ENCODE measurements around the gene PCDHGB5. TPM values are rescaled to one million over a fixed set of nuclear protein-coding genes. Genes with fewer than 3 reads are reported as not detected.
"Not testable (repeated sequence)": the region's sequence is repeated elsewhere in the genome, so short reads cannot be mapped to it uniquely, and the experiment has no call there.

The PCDHGB5 gene
- total and polyA plus RNA-seq, 4 donors = 2.0 to 18.2 (median 8.4) TPM

DNA sequence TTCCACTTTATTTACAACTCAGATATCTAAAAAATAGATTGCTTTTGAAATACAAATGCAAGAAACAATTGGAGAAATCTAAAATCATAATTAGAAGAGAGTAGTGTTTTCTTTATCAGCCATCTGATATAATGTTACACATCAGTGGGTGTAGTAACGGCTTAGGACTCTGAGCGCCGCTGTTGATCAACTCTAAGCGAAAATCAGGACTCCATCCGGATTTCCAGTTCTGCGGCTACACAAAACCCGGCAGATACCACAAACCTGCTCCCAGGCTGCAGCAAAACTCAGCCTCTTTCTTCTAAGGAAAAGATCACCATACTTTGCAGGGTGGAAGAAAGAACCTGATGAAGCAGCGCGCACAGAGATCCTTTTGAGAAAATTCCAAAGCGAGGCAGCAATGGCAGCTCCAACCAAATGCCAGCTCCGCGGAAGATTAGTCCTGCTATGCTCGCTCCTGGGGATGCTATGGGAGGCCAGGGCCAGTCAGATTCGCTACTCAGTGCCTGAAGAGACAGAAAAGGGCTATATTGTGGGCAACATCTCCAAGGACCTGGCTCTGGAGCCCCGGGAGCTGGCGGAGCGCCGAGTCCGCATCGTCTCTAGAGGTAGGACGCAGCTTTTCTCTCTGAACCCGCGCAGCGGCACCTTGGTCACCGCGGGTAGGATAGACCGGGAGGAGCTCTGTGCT, 5.0 kb downstream of the PCDHGB5 start, which contains the start of gene PCDHGA9:
Gene PCDHGA9 (plus strand): TSS at position 226 of the 691 bp plus-strand sequence. CDS start 175 bp downstream, at position 401.
- Histone ChIP-seq H3K27ac (ENCODE audit: low read depth in 1 of 2, low read length in 2 of 2) (no peak within 1 kb of the TSS), H3K4me3 (ENCODE audit: low read length in 2 of 2) (no peak within 1 kb of the TSS), H3K9me3 (ENCODE audit: control insufficient read depth, low read length) (peaks cover 35% of the 10 kb centered on the region), H3K27me3 (ENCODE audit: control insufficient read depth in 1 of 2, insufficient read depth in 2 of 2, low read length in 1 of 2) (no peaks in the 10 kb centered on the region), H3K36me3 (ENCODE audit: control insufficient read depth in 1 of 2, insufficient read depth in 2 of 2, low read length in 1 of 2) (no peaks in the 10 kb centered on the region), H3K4me1 (ENCODE audit: control insufficient read depth in 1 of 2, insufficient read depth in 2 of 2, low read length in 2 of 2) (no peaks in the 10 kb centered on the region)
- DNase-seq (peak in 1 of 2 donors; percentile 68), ATAC-seq (ENCODE audit: low FRiP score) (no peak)
- WGBS, 2 donors = 14 to 15% methylated on average over 27 of the region's 27 CpGs
- intact Hi-C loops (cut with DNase I) = no loop called here

DNA sequence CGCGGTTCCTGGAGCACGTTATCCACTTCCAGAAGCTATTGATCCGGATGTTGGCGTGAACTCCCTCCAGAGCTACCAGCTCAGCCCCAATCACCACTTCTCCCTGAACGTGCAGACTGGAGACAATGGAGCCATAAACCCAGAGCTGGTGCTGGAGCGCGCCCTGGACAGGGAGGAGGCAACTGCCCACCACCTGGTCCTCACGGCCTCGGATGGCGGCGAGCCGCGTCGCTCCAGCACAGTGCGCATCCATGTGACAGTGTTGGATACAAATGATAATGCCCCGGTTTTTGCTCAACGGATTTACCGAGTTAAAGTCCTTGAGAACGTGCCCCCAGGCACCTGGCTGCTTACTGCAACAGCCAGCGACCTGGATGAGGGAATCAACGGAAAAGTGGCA, 5.6 kb downstream of the PCDHGB5 start:
- Histone ChIP-seq H3K4me3 (ENCODE audit: low read length in 2 of 2) (no peak overlapping the region), H3K9me3 (ENCODE audit: control insufficient read depth, low read length) (peaks cover 39% of the 10 kb centered on the region), H3K36me3 (ENCODE audit: control insufficient read depth in 1 of 2, insufficient read depth in 2 of 2, low read length in 1 of 2) (no peaks in the 10 kb centered on the region), H3K27ac (ENCODE audit: low read depth in 1 of 2, low read length in 2 of 2) (no peak overlapping the region), H3K27me3 (ENCODE audit: control insufficient read depth in 1 of 2, insufficient read depth in 2 of 2, low read length in 1 of 2) (no peaks in the 10 kb centered on the region), H3K4me1 (ENCODE audit: control insufficient read depth in 1 of 2, insufficient read depth in 2 of 2, low read length in 2 of 2) (no peaks in the 10 kb centered on the region)
- DNase-seq (no peak), ATAC-seq (ENCODE audit: low FRiP score) (no peak)
- 20 to 26% methylated on average over 22 of the region's 22 CpGs for WGBS, 2 donors
- intact Hi-C loops (cut with DNase I) = no loop called here

DNA sequence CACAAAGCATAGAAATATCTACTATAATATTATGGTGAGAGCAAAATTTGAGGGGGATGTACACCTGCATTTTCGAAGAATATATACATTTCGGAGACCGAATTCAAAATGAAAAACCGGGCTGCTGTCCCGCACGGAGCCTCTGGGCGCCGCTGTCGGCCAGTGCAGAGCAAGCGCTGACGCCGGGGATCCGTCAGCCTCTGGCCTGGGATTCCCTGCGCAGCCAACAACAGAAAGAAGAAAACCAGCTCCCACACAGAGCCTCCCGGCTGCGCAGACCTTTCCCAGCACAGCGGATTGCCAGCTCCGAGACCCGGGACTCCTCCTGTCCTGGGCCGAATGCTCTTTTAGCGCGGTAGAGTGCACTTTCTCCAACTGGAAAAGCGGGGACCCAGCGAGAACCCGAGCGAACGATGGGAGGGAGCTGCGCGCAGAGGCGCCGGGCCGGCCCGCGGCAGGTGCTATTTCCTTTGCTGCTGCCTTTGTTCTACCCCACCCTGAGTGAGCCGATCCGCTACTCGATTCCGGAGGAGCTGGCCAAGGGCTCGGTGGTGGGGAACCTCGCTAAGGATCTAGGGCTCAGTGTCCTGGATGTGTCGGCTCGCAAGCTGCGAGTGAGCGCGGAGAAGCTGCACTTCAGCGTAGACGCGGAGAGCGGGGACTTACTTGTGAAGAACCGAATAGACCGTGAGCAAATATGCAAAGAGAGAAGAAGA, 10.2 kb downstream of the PCDHGB5 start, which contains the start of gene PCDHGB6:
Gene PCDHGB6 (plus strand): TSS at position 232 of the 716 bp plus-strand sequence. CDS start 182 bp downstream, at position 414.
- not testable (repeated sequence) for H3K27ac ChIP-seq (ENCODE audit: low read depth in 1 of 2, low read length in 2 of 2); H3K27me3 ChIP-seq (ENCODE audit: control insufficient read depth in 1 of 2, insufficient read depth in 2 of 2, low read length in 1 of 2); H3K4me3 ChIP-seq (ENCODE audit: low read length in 2 of 2); H3K4me1 ChIP-seq (ENCODE audit: control insufficient read depth in 1 of 2, insufficient read depth in 2 of 2, low read length in 2 of 2); H3K36me3 ChIP-seq (ENCODE audit: control insufficient read depth in 1 of 2, insufficient read depth in 2 of 2, low read length in 1 of 2)
- WGBS, 2 donors = 9 to 12% methylated on average over 46 to 51 of the region's 51 CpGs
- ATAC-seq (ENCODE audit: low FRiP score) (peak; percentile 63), DNase-seq (peak in 1 of 2 donors; percentile 80)
- intact Hi-C loops (cut with DNase I) = loop anchor here in 1 of 2 donors (5.0 kb wide), 1 partner anchor 149 kb away; no protein-coding TSS in a partner anchor
- H3K9me3 ChIP-seq (ENCODE audit: control insufficient read depth, low read length) = peaks cover 38% of the 10 kb centered on the region

DNA sequence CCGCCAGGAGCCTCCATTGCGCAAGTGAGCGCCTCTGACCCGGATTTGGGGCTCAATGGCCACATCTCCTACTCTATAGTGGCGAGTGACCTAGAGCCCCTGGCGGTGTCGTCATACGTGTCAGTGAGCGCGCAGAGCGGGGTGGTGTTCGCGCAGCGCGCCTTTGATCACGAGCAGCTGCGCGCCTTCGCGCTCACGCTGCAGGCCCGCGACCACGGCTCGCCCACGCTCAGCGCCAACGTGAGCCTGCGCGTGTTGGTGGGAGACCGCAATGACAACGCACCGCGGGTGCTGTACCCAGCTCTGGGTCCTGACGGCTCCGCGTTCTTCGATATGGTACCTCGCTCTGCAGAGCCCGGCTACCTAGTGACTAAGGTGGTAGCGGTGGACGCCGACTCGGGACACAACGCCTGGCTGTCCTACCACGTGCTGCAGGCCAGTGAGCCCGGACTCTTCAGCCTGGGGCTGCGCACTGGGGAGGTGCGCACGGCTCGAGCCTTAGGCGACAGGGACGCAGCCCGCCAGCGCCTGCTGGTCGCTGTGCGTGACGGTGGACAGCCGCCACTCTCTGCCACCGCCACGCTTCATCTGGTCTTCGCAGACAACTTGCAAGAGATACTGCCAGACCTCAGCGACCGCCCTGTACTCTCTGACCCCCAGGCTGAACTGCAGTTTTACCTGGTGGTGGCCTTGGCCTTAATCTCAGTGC, 12.0 kb downstream of the PCDHGB5 start:
- H3K4me3 ChIP-seq (ENCODE audit: low read length in 2 of 2) = no peak overlapping the region
- peak in 1 of 2 donors; percentile 54 for DNase-seq

DNA sequence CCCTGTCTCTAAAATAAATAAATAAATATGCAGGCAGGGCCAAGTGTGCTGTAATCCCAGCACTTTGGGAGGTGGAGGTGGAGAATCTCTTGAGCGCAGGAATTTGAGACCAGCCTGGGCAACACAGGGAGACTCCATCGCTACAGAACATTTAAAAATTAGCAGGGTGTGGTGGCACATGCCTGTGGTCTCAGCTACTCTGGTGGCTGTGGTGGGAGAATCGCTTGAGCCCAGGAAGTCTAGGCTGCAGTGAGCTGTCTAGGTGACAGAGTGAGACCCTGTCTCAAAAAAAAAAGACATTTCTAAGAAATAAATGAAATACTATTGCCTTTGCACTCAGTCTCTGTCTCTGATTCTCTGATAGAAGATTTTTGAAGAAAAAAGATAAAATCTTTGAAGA, 13.8 kb downstream of the PCDHGB5 start:
- DNase-seq = no peak
- H3K27ac ChIP-seq (ENCODE audit: low read depth in 1 of 2, low read length in 2 of 2) = no peak overlapping the region
- H3K4me3 ChIP-seq (ENCODE audit: low read length in 2 of 2) = no peak overlapping the region
- no peaks in the 10 kb centered on the region for H3K36me3 ChIP-seq (ENCODE audit: control insufficient read depth in 1 of 2, insufficient read depth in 2 of 2, low read length in 1 of 2)
- no peaks in the 10 kb centered on the region for H3K4me1 ChIP-seq (ENCODE audit: control insufficient read depth in 1 of 2, insufficient read depth in 2 of 2, low read length in 2 of 2)
- no peaks in the 10 kb centered on the region for H3K27me3 ChIP-seq (ENCODE audit: control insufficient read depth in 1 of 2, insufficient read depth in 2 of 2, low read length in 1 of 2)
- intact Hi-C loops (cut with DNase I) = loop anchor here in 1 of 2 donors (10.0 kb wide), 2 partner anchors 113 to 153 kb away; no protein-coding TSS in a partner anchor
- no peak for ATAC-seq (ENCODE audit: low FRiP score)
- peaks cover 34% of the 10 kb centered on the region for H3K9me3 ChIP-seq (ENCODE audit: control insufficient read depth, low read length)
- WGBS, 2 donors = 59% methylated on average over 3 of the region's 3 CpGs

More for the DNA sequence above, 12.0 kb downstream of the PCDHGB5 start:
- H3K27me3 ChIP-seq (ENCODE audit: control insufficient read depth in 1 of 2, insufficient read depth in 2 of 2, low read length in 1 of 2) = no peaks in the 10 kb centered on the region
- intact Hi-C loops (cut with DNase I) = loop anchor here (5.0 to 10.0 kb wide), 3 partner anchors 115 to 155 kb away; no protein-coding TSS in a partner anchor
- no peaks in the 10 kb centered on the region for H3K4me1 ChIP-seq (ENCODE audit: control insufficient read depth in 1 of 2, insufficient read depth in 2 of 2, low read length in 2 of 2)
- H3K27ac ChIP-seq (ENCODE audit: low read depth in 1 of 2, low read length in 2 of 2) = no peak overlapping the region
- no peaks in the 10 kb centered on the region for H3K36me3 ChIP-seq (ENCODE audit: control insufficient read depth in 1 of 2, insufficient read depth in 2 of 2, low read length in 1 of 2)
- 18 to 23% methylated on average over 64 of the region's 64 CpGs for WGBS, 2 donors
- no peak for ATAC-seq (ENCODE audit: low FRiP score)
- peaks cover 37% of the 10 kb centered on the region for H3K9me3 ChIP-seq (ENCODE audit: control insufficient read depth, low read length)

DNA sequence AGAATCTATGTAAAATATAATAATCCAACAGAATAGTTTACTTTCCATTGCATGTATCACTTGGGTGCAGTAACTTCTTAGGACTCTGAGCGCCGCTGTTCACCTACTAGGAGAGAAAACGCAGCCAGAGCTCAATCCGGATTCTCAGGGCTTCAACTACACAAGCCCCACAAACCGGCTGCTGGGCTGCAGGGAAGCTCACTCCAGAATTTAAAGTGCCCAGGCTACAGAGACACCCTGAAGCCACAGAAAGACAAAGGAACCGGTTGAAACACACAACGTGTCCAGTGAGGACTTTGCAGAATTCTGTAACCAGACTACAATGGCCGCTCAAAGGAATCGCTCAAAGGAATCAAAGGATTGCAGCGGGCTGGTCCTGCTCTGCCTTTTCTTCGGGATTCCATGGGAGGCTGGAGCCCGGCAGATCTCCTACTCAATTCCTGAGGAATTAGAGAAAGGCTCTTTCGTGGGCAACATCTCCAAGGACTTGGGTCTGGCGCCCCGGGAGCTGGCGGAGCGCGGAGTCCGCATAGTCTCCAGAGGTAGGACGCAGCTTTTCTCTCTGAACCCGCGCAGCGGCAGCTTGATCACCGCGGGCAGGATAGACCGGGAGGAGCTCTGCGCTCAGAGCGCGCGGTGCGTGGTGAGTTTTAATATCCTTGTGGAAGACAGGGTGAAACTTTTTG, 15.2 kb downstream of the PCDHGB5 start, which contains the start of gene PCDHGA10:
Gene PCDHGA10 (plus strand): TSS at position 134 of the 686 bp plus-strand sequence. CDS start 189 bp downstream, at position 323.
- no peaks in the 10 kb centered on the region for H3K27me3 ChIP-seq (ENCODE audit: control insufficient read depth in 1 of 2, insufficient read depth in 2 of 2, low read length in 1 of 2)
- intact Hi-C loops (cut with DNase I) = loop anchor here in 1 of 2 donors (10.0 kb wide), 2 partner anchors 112 to 152 kb away; no protein-coding TSS in a partner anchor

DNA sequence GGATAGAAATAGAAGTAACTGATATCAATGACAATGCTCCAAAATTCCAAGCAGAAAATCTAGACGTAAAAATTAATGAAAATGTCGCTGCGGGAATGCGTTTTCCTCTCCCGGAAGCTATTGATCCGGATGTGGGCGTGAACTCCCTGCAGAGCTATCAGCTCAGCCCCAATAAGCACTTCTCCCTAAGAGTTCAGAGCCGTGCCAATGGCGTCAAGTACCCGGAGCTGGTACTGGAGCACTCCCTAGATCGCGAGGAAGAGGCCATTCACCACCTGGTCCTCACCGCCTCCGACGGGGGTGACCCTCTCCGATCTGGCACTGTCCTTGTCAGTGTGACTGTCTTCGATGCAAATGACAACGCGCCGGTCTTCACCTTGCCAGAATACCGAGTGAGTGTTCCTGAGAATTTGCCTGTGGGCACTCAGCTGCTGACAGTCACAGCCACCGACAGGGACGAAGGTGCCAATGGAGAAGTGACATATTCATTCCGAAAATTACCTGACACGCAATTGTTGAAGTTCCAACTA, 15.9 kb downstream of the PCDHGB5 start:
- 23% methylated on average over 25 of the region's 25 CpGs for WGBS, 2 donors

More for the DNA sequence above, 15.2 kb downstream of the PCDHGB5 start, which contains the start of gene PCDHGA10:
- 14 to 19% methylated on average over 31 of the region's 31 CpGs for WGBS, 2 donors
- H3K4me3 ChIP-seq (ENCODE audit: low read length in 2 of 2) = no peak within 1 kb of the TSS
- no peak for ATAC-seq (ENCODE audit: low FRiP score)
- peak in 1 of 2 donors; percentile 61 for DNase-seq
- H3K36me3 ChIP-seq (ENCODE audit: control insufficient read depth in 1 of 2, insufficient read depth in 2 of 2, low read length in 1 of 2) = no peaks in the 10 kb centered on the region
- no peaks in the 10 kb centered on the region for H3K4me1 ChIP-seq (ENCODE audit: control insufficient read depth in 1 of 2, insufficient read depth in 2 of 2, low read length in 2 of 2)
- H3K9me3 ChIP-seq (ENCODE audit: control insufficient read depth, low read length) = peaks cover 36% of the 10 kb centered on the region
- no peak within 1 kb of the TSS for H3K27ac ChIP-seq (ENCODE audit: low read depth in 1 of 2, low read length in 2 of 2)

More for the DNA sequence above, 15.9 kb downstream of the PCDHGB5 start:
- H3K4me3 ChIP-seq (ENCODE audit: low read length in 2 of 2) = no peak overlapping the region
- H3K9me3 ChIP-seq (ENCODE audit: control insufficient read depth, low read length) = peaks cover 37% of the 10 kb centered on the region
- H3K36me3 ChIP-seq (ENCODE audit: control insufficient read depth in 1 of 2, insufficient read depth in 2 of 2, low read length in 1 of 2) = no peaks in the 10 kb centered on the region
- DNase-seq (peak in 1 of 2 donors; percentile 49), ATAC-seq (ENCODE audit: low FRiP score) (no peak)
- no peaks in the 10 kb centered on the region for H3K27me3 ChIP-seq (ENCODE audit: control insufficient read depth in 1 of 2, insufficient read depth in 2 of 2, low read length in 1 of 2)
- intact Hi-C loops (cut with DNase I) = loop anchor here in 1 of 2 donors (10.0 kb wide), 2 partner anchors 111 to 151 kb away; no protein-coding TSS in a partner anchor
- no peaks in the 10 kb centered on the region for H3K4me1 ChIP-seq (ENCODE audit: control insufficient read depth in 1 of 2, insufficient read depth in 2 of 2, low read length in 2 of 2)
- H3K27ac ChIP-seq (ENCODE audit: low read depth in 1 of 2, low read length in 2 of 2) = no peak overlapping the region

Measured in aorta (tissue), 5 donors.